Heart right ventricle (tissue), 16 donors: ENCODE results near the gene TTLL10. TPM values are rescaled to one million over a fixed set of nuclear protein-coding genes. Genes with fewer than 3 reads are reported as not detected.

Source experiments
- ATAC-seq, 8 donors: fragments of 200-7000 bp; cut with Tn5 transposase; one replicate each; pipeline ENCODE4 v1.9.1; 2020; ENCODE audit warnings: mild to moderate bottlenecking in 8 of 8, moderate library complexity in 8 of 8, moderate number of reproducible peaks in 1 of 8
- DNase-seq, 2 donors: peaks; one replicate each; pipeline ENCODE4 v3.0.0-alpha.2; 2020
- H3K27ac ChIP-seq, 10 donors: fragments of 200-600 bp; sonication (generic) in 2 of 10; one replicate each; pipeline versions ENCODE4 v1.5.0 to v1.8.0; 2020 to 2022; ENCODE audit warnings: mild to moderate bottlenecking in 3 of 10
- H3K27me3 ChIP-seq, 7 donors: fragments of 200-600 bp; one replicate each; pipeline ENCODE4 v1.8.0; 2021 to 2022; ENCODE audit warnings: mild to moderate bottlenecking in 2 of 7
- H3K36me3 ChIP-seq, 9 donors: fragments of 200-600 bp; sonication (generic) in 1 of 9; one replicate each; pipeline versions ENCODE4 v1.5.0 to v1.8.0; 2020 to 2022; ENCODE audit warnings: mild to moderate bottlenecking in 2 of 9
- H3K4me1 ChIP-seq, 9 donors: fragments of 200-600 bp; sonication (generic) in 1 of 9; one replicate each; pipeline versions ENCODE4 v1.5.0 to v1.8.0; 2020 to 2022; ENCODE audit warnings: mild to moderate bottlenecking in 4 of 9
- H3K4me3 ChIP-seq, 10 donors: fragments of 200-600 bp; sonication (generic) in 2 of 10; one replicate each; pipeline versions ENCODE4 v1.5.0 to v1.8.0; 2020 to 2022; ENCODE audit warnings: mild to moderate bottlenecking in 7 of 10, moderate library complexity in 2 of 10
- H3K9me3 ChIP-seq, 11 donors: fragments of 200-600 bp in 10 of 11; sonication (generic) in 2 of 11; one replicate each; pipeline versions ENCODE4 v1.5.0 to v1.8.0; 2013 to 2022; ENCODE audit warnings: mild to moderate bottlenecking in 2 of 11, control low read depth in 1 of 11, moderate library complexity in 1 of 11
- CTCF ChIP-seq, 9 donors: fragments of 200-600 bp; sonication (generic) in 2 of 9; IDR thresholded peaks; one replicate each; pipeline versions ENCODE4 v1.5.0 to v1.8.0; 2021 to 2022; ENCODE audit warnings: antibody characterized with exemption in 9 of 9, mild to moderate bottlenecking in 5 of 9, moderate library complexity in 1 of 9
- WGBS, 2 donors: extraction: QIAGEN DNeasy Blood & Tissue Kit; methylation state at CpG; one replicate each; pipeline ENCODE4 v1.1.7; 2013; ENCODE audit warnings: inconsistent platforms in 1 of 2; 5-methylcytosine and 5-hydroxymethylcytosine counted together
- intact Hi-C, 10 donors: fragments of 100-400 bp; cut with DNase I; formaldehyde crosslinking; loops; one replicate each; pipeline versions ENCODE4 v1.11.1 to v1.14.2; 2022
- polyA plus RNA-seq, 2 donors: library from polyadenylated mRNA; stranded (reverse); fragments of 200-250 nt; gene quantifications; one replicate each; pipeline ENCODE4 v1.2.3, GENCODE V29; 2013
- total RNA-seq, 10 donors: library from RNA; stranded (reverse); fragmentation: NEBNext Ultra II Directional in 3 of 10; extraction: Animal tissue kit (Norgen Biotek cat#: 25700) in 3 of 10; gene quantifications; one replicate each; pipeline versions ENCODE4 v1.2.1 to v1.2.4, GENCODE V29; 2021 to 2023
- donor health status: Arrhythmogenic right ventricular cardiomyopathy.
- donor health status: ischemic (EF 13 %, LVEDD 7.1; RV severe dilation, severe dysfunction).
- donor health status: healthy with polysubstance abuse.
- donor health status: DM: no; HTN: yes; CAD: no.
- donor health status: DM: no; HTN: no; CAD: no.
- donor health status: ischemic (EF 25% LVEDD 6.9; RV normal size, moderate dysfunction).
- donor health status: ischemic (EF 25% LVEDD 5.7; RV mildly dilated, moderate dysfunction).
- donor health status: healthy.
- donor health status: DM: yes; HTN: yes; CAD: no.
- donor health status: Ischemic cardiomyopathy.
- donor health status: ischemic (EF 35%, LVEDD 5.7; RV mildly dilated, moderate dysfunction).
- donor health status: nonischemic (EF 11% LVEDD 7.7; RV severe dilation, severe dysfunction).
- donor health status: DM: yes; HTN: yes; CAD: no.
- donor health status: PGD.
- donor health status: ischemic (EF 29% LVEDD 5.4; RV normal size, mild dysfunction).
- donor health status: nonischemic (EF 23%, LVEDD 6.1; RV moderate dilation, normal function).

The TTLL10 gene
- total and polyA plus RNA-seq, 12 donors, result 0.09 to 0.53 (median 0.26) TPM; not detected in 3

GRCh38 chr1:1236945-1237873 is 63.5 kb downstream of the TTLL10 start:
- H3K9me3 ChIP-seq, result no peaks in the 10 kb centered on the region
- H3K27ac ChIP-seq, result no peak overlapping the region
- no peak for TF ChIP-seq CTCF (IDR thresholded peaks at IDR 0.05)
- intact Hi-C loops, result loop anchor here in 1 of 10 donors (5.0 kb wide), 1 partner anchor 115 kb away; no protein-coding TSS in a partner anchor
- H3K36me3 ChIP-seq, result peaks cover 0 to 12% (median 0%) of the 10 kb centered on the region in 9 donors
- peak in 3 of 8 donors; percentile 8 to 35 (median 11) for ATAC-seq
- WGBS, 2 donors, result 43 to 44% methylated on average over 34 of the region's 34 CpGs
- H3K27me3 ChIP-seq, result peaks cover 6 to 44% (median 38%) of the 10 kb centered on the region in 7 donors
- no peak for DNase-seq
- H3K4me3 ChIP-seq, result no peak overlapping the region
- peaks cover 10 to 38% (median 21%) of the 10 kb centered on the region in 9 donors for H3K4me1 ChIP-seq

- DNase-seq, result no peak
- Histone ChIP-seq H3K27me3 (peaks cover 6 to 44% (median 38%) of the 10 kb centered on the region in 7 donors), H3K9me3 (no peaks in the 10 kb centered on the region), H3K27ac (no peak overlapping the region), H3K36me3 (peaks cover 0 to 12% (median 0%) of the 10 kb centered on the region in 9 donors), H3K4me1 (peaks cover 4 to 34% (median 14%) of the 10 kb centered on the region in 9 donors), H3K4me3 (no peak overlapping the region)
- no peak for TF ChIP-seq CTCF (IDR thresholded peaks at IDR 0.05)
- no peak for ATAC-seq
- WGBS, 2 donors, result 46 to 51% methylated on average over 48 of the region's 48 CpGs
- intact Hi-C loops, result loop anchor here in 1 of 10 donors (5.0 kb wide), 1 partner anchor 116 kb away; no protein-coding TSS in a partner anchor
Observed at GRCh38 chr1:1237874-1238701, 64.4 kb downstream of the TTLL10 start.

GRCh38 chr1:1238702-1239178 is 65.1 kb downstream of the TTLL10 start:
- no peak for DNase-seq
- peaks cover 6 to 44% (median 39%) of the 10 kb centered on the region in 7 donors for H3K27me3 ChIP-seq
- ATAC-seq, result no peak
- H3K4me3 ChIP-seq, result no peak overlapping the region
- no peak for TF ChIP-seq CTCF (IDR thresholded peaks at IDR 0.05)
- WGBS, 2 donors, result 63 to 68% methylated on average over 19 of the region's 19 CpGs
- H3K36me3 ChIP-seq, result peaks cover 0 to 12% (median 0%) of the 10 kb centered on the region in 9 donors
- H3K9me3 ChIP-seq, result no peaks in the 10 kb centered on the region
- peaks cover 0 to 27% (median 11%) of the 10 kb centered on the region in 9 donors for H3K4me1 ChIP-seq
- no peak overlapping the region for H3K27ac ChIP-seq
- intact Hi-C loops, result loop anchor here in 1 of 10 donors (5.0 kb wide), 1 partner anchor 116 kb away; no protein-coding TSS in a partner anchor

GRCh38 chr1:1239227-1239613 is 65.5 kb downstream of the TTLL10 start:
- TF ChIP-seq CTCF (IDR thresholded peaks at IDR 0.05), result no peak
- intact Hi-C loops, result loop anchor here in 1 of 10 donors (5.0 kb wide), 1 partner anchor 117 kb away; no protein-coding TSS in a partner anchor
- Histone ChIP-seq H3K27ac (no peak overlapping the region), H3K4me1 (peaks cover 0 to 24% (median 11%) of the 10 kb centered on the region in 9 donors), H3K9me3 (no peaks in the 10 kb centered on the region), H3K4me3 (no peak overlapping the region), H3K36me3 (peaks cover 0 to 8% (median 0%) of the 10 kb centered on the region in 9 donors), H3K27me3 (peaks cover 6 to 44% (median 41%) of the 10 kb centered on the region in 7 donors)
- DNase-seq (no peak), ATAC-seq (no peak)
- 56 to 61% methylated on average over 15 of the region's 15 CpGs for WGBS, 2 donors
